ENCODE data around the gene MYO16.
"Not testable (repeated sequence)": the region's sequence is repeated elsewhere in the genome, so short reads cannot be mapped to it uniquely, and the experiment has no call there.

The MYO16 gene

GRCh38 chr13:109091249-109091648, 461.8 kb downstream of the MYO16 start:
- DNase-seq, result no peak

- DNase-seq, result not testable (repeated sequence)
Measured at GRCh38 chr13:109092186-109092585, 462.8 kb downstream of the MYO16 start.

GRCh38 chr13:109093998-109094397, 464.6 kb downstream of the MYO16 start:
- no peak for DNase-seq

- no peak for DNase-seq
Measured at GRCh38 chr13:109095126-109095525, 465.7 kb downstream of the MYO16 start.

GRCh38 chr13:109096101-109096500, 466.7 kb downstream of the MYO16 start:
- DNase-seq, result no peak

GRCh38 chr13:109100705-109101304, 471.4 kb downstream of the MYO16 start:
- no peak for DNase-seq

GRCh38 chr13:109101550-109102144, 472.2 kb downstream of the MYO16 start:
- no peak for DNase-seq

- no peak for DNase-seq
Measured at GRCh38 chr13:109105899-109106298, 476.5 kb downstream of the MYO16 start.

GRCh38 chr13:109110159-109110558, 480.7 kb downstream of the MYO16 start:
- DNase-seq, result no peak

GRCh38 chr13:109111141-109111540, 481.7 kb downstream of the MYO16 start:
- no peak for DNase-seq

GRCh38 chr13:109113427-109113826, 484.0 kb downstream of the MYO16 start:
- no peak for DNase-seq

- no peak for DNase-seq
Measured at GRCh38 chr13:109114162-109114561, 484.8 kb downstream of the MYO16 start.

GRCh38 chr13:109114991-109115390, 485.6 kb downstream of the MYO16 start:
- DNase-seq, result no peak

GRCh38 chr13:109118521-109118920, 489.1 kb downstream of the MYO16 start:
- DNase-seq, result no peak

- DNase-seq, result no peak
Measured at GRCh38 chr13:109119896-109120295, 490.5 kb downstream of the MYO16 start.

GRCh38 chr13:109121826-109122225, 492.4 kb downstream of the MYO16 start:
- DNase-seq, result no peak

- no peak for DNase-seq
Measured at GRCh38 chr13:109123971-109124370, 494.6 kb downstream of the MYO16 start.

GRCh38 chr13:109126178-109126577, 496.8 kb downstream of the MYO16 start:
- DNase-seq, result no peak

GRCh38 chr13:109126891-109127641, 497.7 kb downstream of the MYO16 start:
- no peak for DNase-seq

GRCh38 chr13:109128121-109128520, 498.7 kb downstream of the MYO16 start:
- no peak for DNase-seq

GRCh38 chr13:109130093-109130835, 500.9 kb downstream of the MYO16 start:
- no peak for DNase-seq

- no peak for DNase-seq
Measured at GRCh38 chr13:109131698-109132257, 502.4 kb downstream of the MYO16 start.

- DNase-seq, result no peak
Measured at GRCh38 chr13:109135018-109135417, 505.6 kb downstream of the MYO16 start.

Measured in KG1 (cell line).